ENCODE data around the gene EPHA4. TPM values are rescaled to one million over a fixed set of nuclear protein-coding genes. Genes with fewer than 3 reads are reported as not detected.

EPHA4 gene
- 24.1 TPM for total RNA-seq

DNA sequence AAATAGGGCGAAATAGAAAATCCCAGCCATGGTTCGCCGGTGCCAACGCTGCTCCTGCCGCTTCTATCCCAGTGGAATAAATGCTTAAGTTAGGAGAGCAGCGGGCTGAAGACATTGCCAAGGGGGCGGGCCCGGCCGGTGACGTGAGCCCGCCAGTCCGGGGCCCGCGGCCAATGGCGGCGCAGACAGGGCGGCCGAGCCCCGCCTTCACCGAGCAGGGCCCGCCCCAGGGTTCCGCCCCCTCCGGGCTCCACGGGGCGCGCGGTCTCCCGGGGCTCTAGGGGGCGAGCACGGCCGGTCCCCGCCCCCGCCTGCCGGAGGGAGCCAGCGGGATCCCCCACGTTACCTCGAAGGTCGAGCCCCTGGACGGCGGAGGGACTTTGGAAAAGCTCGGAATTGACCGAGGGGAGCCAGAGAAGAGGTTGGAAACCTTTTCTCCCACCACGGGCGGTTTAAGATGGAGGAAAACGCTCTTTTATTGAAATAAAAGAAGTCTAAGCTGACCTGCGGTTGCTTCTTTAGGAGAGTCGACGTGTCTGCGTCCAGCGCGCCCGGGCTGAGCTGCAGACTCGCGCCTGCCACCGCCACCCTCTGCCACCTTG is at the start of gene EPHA4:
EPHA4 (minus strand) TSS at position 86 of the 602 bp plus-strand sequence; CDS start at position 30, 56 bp downstream.
- TF ChIP-seq, protein P1, sequence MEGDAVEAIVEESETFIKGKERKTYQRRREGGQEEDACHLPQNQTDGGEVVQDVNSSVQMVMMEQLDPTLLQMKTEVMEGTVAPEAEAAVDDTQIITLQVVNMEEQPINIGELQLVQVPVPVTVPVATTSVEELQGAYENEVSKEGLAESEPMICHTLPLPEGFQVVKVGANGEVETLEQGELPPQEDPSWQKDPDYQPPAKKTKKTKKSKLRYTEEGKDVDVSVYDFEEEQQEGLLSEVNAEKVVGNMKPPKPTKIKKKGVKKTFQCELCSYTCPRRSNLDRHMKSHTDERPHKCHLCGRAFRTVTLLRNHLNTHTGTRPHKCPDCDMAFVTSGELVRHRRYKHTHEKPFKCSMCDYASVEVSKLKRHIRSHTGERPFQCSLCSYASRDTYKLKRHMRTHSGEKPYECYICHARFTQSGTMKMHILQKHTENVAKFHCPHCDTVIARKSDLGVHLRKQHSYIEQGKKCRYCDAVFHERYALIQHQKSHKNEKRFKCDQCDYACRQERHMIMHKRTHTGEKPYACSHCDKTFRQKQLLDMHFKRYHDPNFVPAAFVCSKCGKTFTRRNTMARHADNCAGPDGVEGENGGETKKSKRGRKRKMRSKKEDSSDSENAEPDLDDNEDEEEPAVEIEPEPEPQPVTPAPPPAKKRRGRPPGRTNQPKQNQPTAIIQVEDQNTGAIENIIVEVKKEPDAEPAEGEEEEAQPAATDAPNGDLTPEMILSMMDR (IDR thresholded peaks at IDR 0.05), result no peak
- TF ChIP-seq POLR2AphosphoS5 (IDR thresholded peaks at IDR 0.05; ENCODE audit: insufficient read depth in 1 of 2, low read depth in 1 of 2) (no peak), POLR2A (IDR thresholded peaks at IDR 0.05) (peak in 1 of 2 donors; percentile 70)
- intact Hi-C loops (cut with DNase I), result loop anchor here (2.0 to 10.0 kb wide), 2 partner anchors 886 to 1838 kb away; no protein-coding TSS in a partner anchor
- peak within 1 kb of the TSS; percentile 81 for H3K27ac ChIP-seq
- peak in 1 of 2 donors; percentile 91 for DNase-seq (ENCODE audit: extremely low spot score in 2 of 2)
- no peaks in the 10 kb centered on the region for H3K36me3 ChIP-seq
- H3K4me3 ChIP-seq, result peak within 1 kb of the TSS; percentile 58 to 88
- H3K27me3 ChIP-seq, result no peaks in the 10 kb centered on the region
- no peaks in the 10 kb centered on the region for H3K9me3 ChIP-seq
- peaks cover 31% of the 10 kb centered on the region for H3K4me1 ChIP-seq

DNA sequence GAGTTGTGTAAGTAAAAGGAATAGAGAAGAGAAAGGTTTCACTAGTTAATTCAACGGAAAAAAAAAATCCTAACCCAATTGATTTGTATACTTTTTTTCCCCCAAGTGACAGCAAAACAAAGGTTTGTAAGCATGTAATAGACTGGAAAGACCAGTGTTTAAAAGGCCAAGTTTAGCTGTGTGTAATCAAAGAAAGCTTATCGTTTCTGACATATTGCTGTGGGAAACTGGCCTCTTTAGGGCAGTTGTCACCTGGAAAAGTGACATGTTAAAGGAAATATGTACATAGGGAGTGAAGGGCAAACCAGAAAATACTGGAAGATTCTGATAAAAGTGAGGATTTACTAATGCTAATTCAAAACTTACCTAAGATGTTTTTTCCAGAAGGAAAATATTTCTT is 45.9 kb upstream of the EPHA4 start:
- H3K27me3 ChIP-seq, result no peaks in the 10 kb centered on the region
- H3K4me3 ChIP-seq, result no peak overlapping the region
- TF ChIP-seq POLR2AphosphoS5 (IDR thresholded peaks at IDR 0.05; ENCODE audit: insufficient read depth in 1 of 2, low read depth in 1 of 2) (no peak), POLR2A (IDR thresholded peaks at IDR 0.05) (no peak)
- TF ChIP-seq, protein P1 (IDR thresholded peaks at IDR 0.05), result no peak
- intact Hi-C loops (cut with DNase I), result no loop called here
- no peak overlapping the region for H3K27ac ChIP-seq
- no peaks in the 10 kb centered on the region for H3K4me1 ChIP-seq
- H3K9me3 ChIP-seq, result no peaks in the 10 kb centered on the region
- DNase-seq (ENCODE audit: extremely low spot score in 2 of 2), result no peak
- no peaks in the 10 kb centered on the region for H3K36me3 ChIP-seq

DNA sequence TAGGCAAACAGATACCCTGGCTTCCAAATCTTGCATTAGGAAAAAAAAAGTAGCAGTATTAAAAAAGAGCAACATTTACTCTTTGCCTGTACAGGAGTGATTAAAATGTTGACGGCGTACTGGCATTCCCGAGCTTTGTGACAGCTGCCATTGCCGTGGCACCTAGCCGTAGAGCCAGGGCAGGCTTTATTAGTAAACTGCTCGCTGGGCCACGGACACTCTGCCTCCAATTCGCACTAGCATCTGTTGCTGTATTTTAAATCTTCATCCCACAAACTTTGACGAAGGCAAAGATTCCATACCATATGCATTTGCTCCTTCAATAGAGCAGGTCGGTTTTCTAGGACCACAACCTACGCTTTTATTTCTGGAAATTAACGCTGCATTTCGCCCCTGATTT is 44.5 kb upstream of the EPHA4 start:
- Histone ChIP-seq H3K9me3 (no peaks in the 10 kb centered on the region), H3K27me3 (no peaks in the 10 kb centered on the region), H3K4me3 (no peak overlapping the region), H3K27ac (no peak overlapping the region), H3K36me3 (no peaks in the 10 kb centered on the region), H3K4me1 (no peaks in the 10 kb centered on the region)
- no peak for DNase-seq (ENCODE audit: extremely low spot score in 2 of 2)
- TF ChIP-seq POLR2AphosphoS5 (IDR thresholded peaks at IDR 0.05; ENCODE audit: insufficient read depth in 1 of 2, low read depth in 1 of 2) (no peak), POLR2A (IDR thresholded peaks at IDR 0.05) (no peak)
- TF ChIP-seq, protein P1 (IDR thresholded peaks at IDR 0.05), result no peak
- intact Hi-C loops (cut with DNase I), result no loop called here

DNA sequence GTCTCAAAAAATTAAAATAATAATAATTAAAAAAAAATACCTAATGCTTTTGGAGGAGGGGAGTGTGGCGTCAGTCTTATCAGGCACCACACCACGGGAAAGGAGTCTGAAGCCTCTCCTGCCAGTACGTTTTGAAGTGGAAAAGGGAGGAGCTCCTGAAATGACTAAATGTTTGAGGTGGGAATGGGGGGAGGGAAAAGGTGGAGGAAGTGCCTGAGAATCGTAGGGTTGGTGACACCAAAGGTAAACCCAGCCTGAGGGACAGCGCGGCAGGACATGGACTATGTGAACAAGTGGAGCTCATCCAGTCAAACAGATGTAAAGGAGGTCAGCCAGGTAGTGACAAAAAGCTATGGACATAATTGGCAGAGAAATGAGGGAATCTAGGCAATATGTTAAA is 42.2 kb upstream of the EPHA4 start:
- Histone ChIP-seq H3K36me3 (no peaks in the 10 kb centered on the region), H3K4me3 (no peak overlapping the region)
- no peak for TF ChIP-seq POLR2AphosphoS5 (IDR thresholded peaks at IDR 0.05; ENCODE audit: insufficient read depth in 1 of 2, low read depth in 1 of 2)
- TF ChIP-seq, protein P1 (IDR thresholded peaks at IDR 0.05), result no peak
- no peak for TF ChIP-seq POLR2A (IDR thresholded peaks at IDR 0.05)

DNA sequence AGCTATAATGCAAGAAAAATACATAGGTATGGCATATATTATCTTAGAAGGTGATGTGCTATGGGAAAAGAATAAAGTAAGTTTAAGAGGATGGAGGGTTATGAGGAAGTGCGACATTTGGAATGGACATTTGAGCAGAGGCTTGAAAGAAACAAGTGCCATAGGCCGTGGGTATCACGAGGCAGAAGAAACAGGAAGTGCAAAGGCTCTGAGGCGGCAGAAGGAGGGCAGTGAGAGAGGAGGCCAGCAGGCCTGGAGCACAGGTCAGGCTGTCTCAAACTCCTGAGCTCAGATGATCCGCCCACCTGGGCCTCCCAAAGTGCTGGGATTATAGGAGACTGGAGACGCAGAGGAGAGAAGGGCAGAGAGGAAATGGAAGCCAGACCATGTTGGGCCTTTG is 40.7 kb upstream of the EPHA4 start:
- no peak for TF ChIP-seq POLR2AphosphoS5 (IDR thresholded peaks at IDR 0.05; ENCODE audit: insufficient read depth in 1 of 2, low read depth in 1 of 2)
- TF ChIP-seq, protein P1 (IDR thresholded peaks at IDR 0.05), result no peak
- no peak for DNase-seq (ENCODE audit: extremely low spot score in 2 of 2)
- Histone ChIP-seq H3K4me1 (no peaks in the 10 kb centered on the region), H3K27ac (no peak overlapping the region), H3K4me3 (no peak overlapping the region), H3K36me3 (no peaks in the 10 kb centered on the region), H3K27me3 (no peaks in the 10 kb centered on the region), H3K9me3 (no peaks in the 10 kb centered on the region)
- intact Hi-C loops (cut with DNase I), result no loop called here

More for the DNA sequence above, 42.2 kb upstream of the EPHA4 start:
- no peak for DNase-seq (ENCODE audit: extremely low spot score in 2 of 2)
- no peaks in the 10 kb centered on the region for H3K27me3 ChIP-seq
- no peak overlapping the region for H3K27ac ChIP-seq
- intact Hi-C loops (cut with DNase I), result no loop called here
- no peaks in the 10 kb centered on the region for H3K4me1 ChIP-seq
- H3K9me3 ChIP-seq, result no peaks in the 10 kb centered on the region

Measured in vagina (tissue), 2 donors.